ENCODE measurements around the gene EIPR1. TPM values are rescaled to one million over a fixed set of nuclear protein-coding genes. Genes with fewer than 3 reads are reported as not detected.
"Not testable (repeated sequence)": the region's sequence is repeated elsewhere in the genome, so short reads cannot be mapped to it uniquely, and the experiment has no call there.

EIPR1 gene
- polyA plus RNA-seq, 2 of the 4 experiments (the other 2 are of a cell fraction), result 55.0 to 65.0 TPM

DNA sequence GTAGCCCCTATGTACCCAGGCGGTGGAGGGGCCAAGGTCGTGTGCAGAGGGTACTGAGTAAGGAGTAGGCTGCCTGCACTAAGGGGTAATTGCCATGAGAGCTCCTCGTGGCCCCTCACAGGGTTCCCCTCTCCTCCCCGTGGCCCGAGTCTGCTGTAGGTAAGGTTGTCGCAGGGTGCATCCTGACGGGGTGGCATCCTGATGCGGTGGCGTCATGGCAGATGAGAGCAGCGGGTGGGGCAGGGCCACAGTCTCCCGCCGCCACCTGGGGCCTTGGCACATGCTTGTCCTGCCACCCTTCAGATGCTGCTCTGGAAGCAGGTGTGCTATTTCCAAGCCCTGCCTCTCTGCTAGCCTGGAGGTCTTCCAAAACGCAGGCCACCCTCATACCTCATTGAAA, 89.7 kb downstream of the EIPR1 start:
- H3K4me3 ChIP-seq, result no peak overlapping the region
- ChIA-PET POLR2A (no interaction called here), CTCF (interaction anchor here (1.5 kb wide), 1 partner anchor 15 kb away, joined by 4 read pairs; no protein-coding TSS in a partner anchor)
- FAIRE-seq (no peak), ATAC-seq (no peak), DNase-seq (ENCODE audit: low read depth in 1 of 2, low spot score in 1 of 2) (no peak)
- TF ChIP-seq EP300 (IDR thresholded peaks at IDR 0.05) (no peak), POLR2AphosphoS2 (conservative IDR thresholded peaks at IDR 0.05; ENCODE audit: low read length) (no peak), RNF2 (IDR thresholded peaks at IDR 0.05; ENCODE audit: borderline replicate concordance, low read depth) (no peak), FOXS1 (CRISPR knock-in tag; IDR thresholded peaks at IDR 0.05) (no peak)
- TF ChIP-seq, protein P1, sequence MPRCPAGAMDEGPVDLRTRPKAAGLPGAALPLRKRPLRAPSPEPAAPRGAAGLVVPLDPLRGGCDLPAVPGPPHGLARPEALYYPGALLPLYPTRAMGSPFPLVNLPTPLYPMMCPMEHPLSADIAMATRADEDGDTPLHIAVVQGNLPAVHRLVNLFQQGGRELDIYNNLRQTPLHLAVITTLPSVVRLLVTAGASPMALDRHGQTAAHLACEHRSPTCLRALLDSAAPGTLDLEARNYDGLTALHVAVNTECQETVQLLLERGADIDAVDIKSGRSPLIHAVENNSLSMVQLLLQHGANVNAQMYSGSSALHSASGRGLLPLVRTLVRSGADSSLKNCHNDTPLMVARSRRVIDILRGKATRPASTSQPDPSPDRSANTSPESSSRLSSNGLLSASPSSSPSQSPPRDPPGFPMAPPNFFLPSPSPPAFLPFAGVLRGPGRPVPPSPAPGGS (IDR thresholded peaks at IDR 0.05), result no peak
- TF ChIP-seq, protein P2, sequence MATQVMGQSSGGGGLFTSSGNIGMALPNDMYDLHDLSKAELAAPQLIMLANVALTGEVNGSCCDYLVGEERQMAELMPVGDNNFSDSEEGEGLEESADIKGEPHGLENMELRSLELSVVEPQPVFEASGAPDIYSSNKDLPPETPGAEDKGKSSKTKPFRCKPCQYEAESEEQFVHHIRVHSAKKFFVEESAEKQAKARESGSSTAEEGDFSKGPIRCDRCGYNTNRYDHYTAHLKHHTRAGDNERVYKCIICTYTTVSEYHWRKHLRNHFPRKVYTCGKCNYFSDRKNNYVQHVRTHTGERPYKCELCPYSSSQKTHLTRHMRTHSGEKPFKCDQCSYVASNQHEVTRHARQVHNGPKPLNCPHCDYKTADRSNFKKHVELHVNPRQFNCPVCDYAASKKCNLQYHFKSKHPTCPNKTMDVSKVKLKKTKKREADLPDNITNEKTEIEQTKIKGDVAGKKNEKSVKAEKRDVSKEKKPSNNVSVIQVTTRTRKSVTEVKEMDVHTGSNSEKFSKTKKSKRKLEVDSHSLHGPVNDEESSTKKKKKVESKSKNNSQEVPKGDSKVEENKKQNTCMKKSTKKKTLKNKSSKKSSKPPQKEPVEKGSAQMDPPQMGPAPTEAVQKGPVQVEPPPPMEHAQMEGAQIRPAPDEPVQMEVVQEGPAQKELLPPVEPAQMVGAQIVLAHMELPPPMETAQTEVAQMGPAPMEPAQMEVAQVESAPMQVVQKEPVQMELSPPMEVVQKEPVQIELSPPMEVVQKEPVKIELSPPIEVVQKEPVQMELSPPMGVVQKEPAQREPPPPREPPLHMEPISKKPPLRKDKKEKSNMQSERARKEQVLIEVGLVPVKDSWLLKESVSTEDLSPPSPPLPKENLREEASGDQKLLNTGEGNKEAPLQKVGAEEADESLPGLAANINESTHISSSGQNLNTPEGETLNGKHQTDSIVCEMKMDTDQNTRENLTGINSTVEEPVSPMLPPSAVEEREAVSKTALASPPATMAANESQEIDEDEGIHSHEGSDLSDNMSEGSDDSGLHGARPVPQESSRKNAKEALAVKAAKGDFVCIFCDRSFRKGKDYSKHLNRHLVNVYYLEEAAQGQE (IDR thresholded peaks at IDR 0.05), result no peak
- TF ChIP-seq, protein P3, sequence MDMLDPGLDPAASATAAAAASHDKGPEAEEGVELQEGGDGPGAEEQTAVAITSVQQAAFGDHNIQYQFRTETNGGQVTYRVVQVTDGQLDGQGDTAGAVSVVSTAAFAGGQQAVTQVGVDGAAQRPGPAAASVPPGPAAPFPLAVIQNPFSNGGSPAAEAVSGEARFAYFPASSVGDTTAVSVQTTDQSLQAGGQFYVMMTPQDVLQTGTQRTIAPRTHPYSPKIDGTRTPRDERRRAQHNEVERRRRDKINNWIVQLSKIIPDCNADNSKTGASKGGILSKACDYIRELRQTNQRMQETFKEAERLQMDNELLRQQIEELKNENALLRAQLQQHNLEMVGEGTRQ (IDR thresholded peaks at IDR 0.05), result no peak
- H3K4me1 ChIP-seq, result no peaks in the 10 kb centered on the region
- no peak overlapping the region for H3K27ac ChIP-seq
- H3K9me3 ChIP-seq, result no peaks in the 10 kb centered on the region
- H3K4me2 ChIP-seq, result no peak overlapping the region
- WGBS (ENCODE audit: missing lambda C conversion rate), result 95% methylated on average over 13 of the region's 13 CpGs

DNA sequence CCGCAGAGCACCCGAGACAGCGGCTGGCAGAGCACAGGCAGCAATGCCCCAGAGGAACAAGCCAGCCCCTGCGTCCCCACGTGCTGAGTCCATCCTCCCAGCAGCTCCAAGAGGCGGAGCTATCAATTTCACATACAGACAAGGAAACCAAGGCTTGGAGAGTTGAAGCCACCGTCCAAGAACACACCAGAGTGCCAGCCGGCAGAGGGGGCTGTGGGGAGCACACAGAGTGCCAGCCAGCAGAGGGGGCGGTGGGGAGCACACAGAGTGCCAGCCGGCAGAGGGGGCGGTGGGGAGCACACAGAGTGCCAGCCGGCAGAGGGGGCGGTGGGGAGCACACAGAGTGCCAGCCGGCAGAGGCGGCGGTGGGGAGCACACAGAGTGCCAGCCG, 91.0 kb downstream of the EIPR1 start:
- H3K9me3 ChIP-seq; H3K4me3 ChIP-seq; H3K4me2 ChIP-seq; H3K27ac ChIP-seq; POLR2A ChIA-PET; ATAC-seq; H3K4me1 ChIP-seq; FAIRE-seq; DNase-seq (ENCODE audit: low read depth in 1 of 2, low spot score in 1 of 2): not testable (repeated sequence)
- 89% methylated on average over 11 of the region's 17 CpGs for WGBS (ENCODE audit: missing lambda C conversion rate)
- CTCF ChIA-PET, result interaction anchor here (1.0 to 1.3 kb wide), 2 partner anchors 17 to 27 kb away, joined by 4 to 5 read pairs; no protein-coding TSS in a partner anchor

DNA sequence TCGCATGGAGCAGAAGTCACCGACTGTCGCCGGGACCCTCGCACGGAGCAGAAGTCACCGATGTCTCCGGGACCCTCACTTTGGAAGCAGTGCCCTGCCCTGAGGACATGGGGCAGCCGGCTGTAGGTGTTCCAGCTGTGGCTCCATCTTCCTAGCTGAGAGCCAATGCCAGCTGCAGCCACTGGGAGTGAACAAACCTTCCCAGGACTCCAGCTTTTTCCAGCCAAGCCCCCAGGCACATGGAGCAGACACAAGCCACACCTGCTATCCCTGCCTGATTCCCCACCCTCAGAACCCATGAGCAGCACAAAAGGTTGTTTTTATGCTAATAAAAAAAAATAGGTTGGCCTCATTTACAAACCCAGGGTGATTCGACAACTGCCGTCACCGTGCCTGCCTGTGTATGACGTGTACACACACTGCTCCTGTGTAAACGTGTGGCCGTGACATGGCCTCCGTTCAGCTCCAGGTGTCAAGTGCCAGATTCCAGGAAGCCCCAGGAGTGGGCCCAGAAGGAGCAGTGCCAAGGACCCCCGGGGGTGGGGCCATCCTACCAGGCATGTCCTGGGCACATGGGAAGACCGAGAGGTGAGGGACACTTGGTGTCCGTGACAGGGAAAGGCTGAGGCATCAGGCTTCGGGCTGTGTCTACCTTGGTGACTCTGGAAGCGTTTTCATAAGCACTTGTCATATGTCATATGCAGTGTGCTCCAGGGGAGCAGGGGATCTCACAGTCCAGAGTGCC, 91.5 kb downstream of the EIPR1 start:
- DNase-seq (ENCODE audit: low read depth in 1 of 2, low spot score in 1 of 2) (no peak), ATAC-seq (peak; percentile 35 to 56; a peak in 4 of 6 replicates), FAIRE-seq (no peak)
- ChIA-PET POLR2A (no interaction called here), CTCF (interaction anchor here (0.9 to 1.3 kb wide), 3 partner anchors 11 to 26 kb away, joined by 3 to 5 read pairs (median 4); no protein-coding TSS in a partner anchor)
- H3K27ac ChIP-seq, result no peak overlapping the region
- no peak overlapping the region for H3K4me2 ChIP-seq
- 90% methylated on average over 19 of the region's 21 CpGs for WGBS (ENCODE audit: missing lambda C conversion rate)
- H3K9me3 ChIP-seq, result no peaks in the 10 kb centered on the region
- H3K4me3 ChIP-seq, result no peak overlapping the region
- H3K4me1 ChIP-seq, result no peaks in the 10 kb centered on the region
- TF ChIP-seq KDM5A (IDR thresholded peaks at IDR 0.05), result no peak
- TF ChIP-seq PHF8 (IDR thresholded peaks at IDR 0.05; ENCODE audit: borderline replicate concordance, low read depth), result no peak
- TF ChIP-seq, protein P4, sequence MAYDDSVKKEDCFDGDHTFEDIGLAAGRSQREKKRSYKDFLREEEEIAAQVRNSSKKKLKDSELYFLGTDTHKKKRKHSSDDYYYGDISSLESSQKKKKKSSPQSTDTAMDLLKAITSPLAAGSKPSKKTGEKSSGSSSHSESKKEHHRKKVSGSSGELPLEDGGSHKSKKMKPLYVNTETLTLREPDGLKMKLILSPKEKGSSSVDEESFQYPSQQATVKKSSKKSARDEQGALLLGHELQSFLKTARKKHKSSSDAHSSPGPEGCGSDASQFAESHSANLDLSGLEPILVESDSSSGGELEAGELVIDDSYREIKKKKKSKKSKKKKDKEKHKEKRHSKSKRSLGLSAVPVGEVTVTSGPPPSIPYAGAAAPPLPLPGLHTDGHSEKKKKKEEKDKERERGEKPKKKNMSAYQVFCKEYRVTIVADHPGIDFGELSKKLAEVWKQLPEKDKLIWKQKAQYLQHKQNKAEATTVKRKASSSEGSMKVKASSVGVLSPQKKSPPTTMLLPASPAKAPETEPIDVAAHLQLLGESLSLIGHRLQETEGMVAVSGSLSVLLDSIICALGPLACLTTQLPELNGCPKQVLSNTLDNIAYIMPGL (CRISPR knock-in tag; IDR thresholded peaks at IDR 0.05; ENCODE audit: borderline replicate concordance), result no peak
- TF ChIP-seq HOXA7 (CRISPR knock-in tag; IDR thresholded peaks at IDR 0.05), result no peak
- no peak for TF ChIP-seq ZC3H11A (IDR thresholded peaks at IDR 0.05)
- no peak for TF ChIP-seq ZFP36 (IDR thresholded peaks at IDR 0.05; ENCODE audit: borderline replicate concordance, partially characterized antibody)
- no peak for TF ChIP-seq FOSB (CRISPR knock-in tag; IDR thresholded peaks at IDR 0.05)
- TF ChIP-seq SMC3 (IDR thresholded peaks at IDR 0.05), result no peak
- no peak for TF ChIP-seq ZSCAN20 (CRISPR knock-in tag; IDR thresholded peaks at IDR 0.05)
- TF ChIP-seq NR3C1 (IDR thresholded peaks at IDR 0.05), result no peak
- no peak for TF ChIP-seq HOXB5 (CRISPR knock-in tag; IDR thresholded peaks at IDR 0.05)
- TF ChIP-seq HDAC2 (IDR thresholded peaks at IDR 0.05), result no peak
- no peak for TF ChIP-seq ESRRA (IDR thresholded peaks at IDR 0.05; ENCODE audit: borderline replicate concordance, low read length)
- TF ChIP-seq, protein P5, sequence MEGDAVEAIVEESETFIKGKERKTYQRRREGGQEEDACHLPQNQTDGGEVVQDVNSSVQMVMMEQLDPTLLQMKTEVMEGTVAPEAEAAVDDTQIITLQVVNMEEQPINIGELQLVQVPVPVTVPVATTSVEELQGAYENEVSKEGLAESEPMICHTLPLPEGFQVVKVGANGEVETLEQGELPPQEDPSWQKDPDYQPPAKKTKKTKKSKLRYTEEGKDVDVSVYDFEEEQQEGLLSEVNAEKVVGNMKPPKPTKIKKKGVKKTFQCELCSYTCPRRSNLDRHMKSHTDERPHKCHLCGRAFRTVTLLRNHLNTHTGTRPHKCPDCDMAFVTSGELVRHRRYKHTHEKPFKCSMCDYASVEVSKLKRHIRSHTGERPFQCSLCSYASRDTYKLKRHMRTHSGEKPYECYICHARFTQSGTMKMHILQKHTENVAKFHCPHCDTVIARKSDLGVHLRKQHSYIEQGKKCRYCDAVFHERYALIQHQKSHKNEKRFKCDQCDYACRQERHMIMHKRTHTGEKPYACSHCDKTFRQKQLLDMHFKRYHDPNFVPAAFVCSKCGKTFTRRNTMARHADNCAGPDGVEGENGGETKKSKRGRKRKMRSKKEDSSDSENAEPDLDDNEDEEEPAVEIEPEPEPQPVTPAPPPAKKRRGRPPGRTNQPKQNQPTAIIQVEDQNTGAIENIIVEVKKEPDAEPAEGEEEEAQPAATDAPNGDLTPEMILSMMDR (IDR thresholded peaks at IDR 0.05), result no peak
- TF ChIP-seq, protein P6, sequence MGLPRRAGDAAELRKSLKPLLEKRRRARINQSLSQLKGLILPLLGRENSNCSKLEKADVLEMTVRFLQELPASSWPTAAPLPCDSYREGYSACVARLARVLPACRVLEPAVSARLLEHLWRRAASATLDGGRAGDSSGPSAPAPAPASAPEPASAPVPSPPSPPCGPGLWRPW (IDR thresholded peaks at IDR 0.05), result no peak
- TF ChIP-seq RFX5 (IDR thresholded peaks at IDR 0.05), result no peak
- no peak for TF ChIP-seq NFE2L2 (conservative IDR thresholded peaks at IDR 0.05; ENCODE audit: low read length)
